GM12878 (cell line): ENCODE measurements around the gene WDR43. TPM values are rescaled to one million over a fixed set of nuclear protein-coding genes. Genes with fewer than 3 reads are reported as not detected.

Source experiments
- ATAC-seq: fragments of 200-7000 bp; cut with Tn5 transposase; 3 replicates; pipeline ENCODE4 v1.9.1; 2020; ENCODE audit warnings: mild to moderate bottlenecking, moderate library complexity
- BruUV-seq: library from RNA; stranded (reverse); fragments of 400-500 nt; replicated peaks from 2 replicates; lab custom pipeline; 2021; lab: Mats Ljungman, UMichigan
- CTCF ChIA-PET: fragments of 300-600 bp; sonication (Branson Sonifier 250); formaldehyde crosslinking; extraction: SDS; loops from one replicate; lab custom pipeline; 2021; ENCODE audit warnings: inconsistent platforms; lab: Yijun Ruan, JAX
- POLR2A ChIA-PET: fragments of 350-600 bp; formaldehyde crosslinking; extraction: SDS; loops from one replicate; lab custom pipeline; 2021; ENCODE audit warnings: inconsistent platforms; lab: Charles Lee
- RAD21 ChIA-PET: fragments of 300-600 bp; sonication (Branson Sonifier 250); formaldehyde crosslinking; loops from one replicate; lab custom pipeline; 2023; ENCODE audit warnings: antibody characterized with exemption; ENCODE audit not compliant: unreplicated experiment; lab: Charles Lee
- SMC1A ChIA-PET: fragments of 300-600 bp; sonication (Branson Sonifier 250); formaldehyde crosslinking; loops from one replicate; lab custom pipeline; 2023; ENCODE audit not compliant: unreplicated experiment, uncharacterized antibody; lab: Charles Lee
- DNase-seq: peaks from one replicate; pipeline ENCODE4 v3.0.0-alpha.2; 2011; ENCODE audit warnings: low read depth, low spot score
- FAIRE-seq: peaks from 3 replicates; lab custom pipeline; 2011; peaks lifted over from hg19 to GRCh38; lab: Jason Lieb, UNC
- H2AFZ ChIP-seq: 2 replicates; pipeline ENCODE4 v1.6.0; 2011; ENCODE audit warnings: low read depth, low read length, control low read depth; ENCODE audit not compliant: control insufficient read depth
- H3K27ac ChIP-seq: 2 replicates; pipeline ENCODE4 v1.5.1; 2011; ENCODE audit warnings: control low read depth; ENCODE audit not compliant: control insufficient read depth, insufficient read depth
- H3K27me3 ChIP-seq, 2 experiments: replicated peaks in 1 of 2; 2 replicates each; pipeline versions ENCODE4 v1.6.0 to v1.6.1; 2011; ENCODE audit warnings: low read length in 1 of 2; ENCODE audit not compliant: control insufficient read depth in 2 of 2, insufficient read depth in 2 of 2
- H3K36me3 ChIP-seq, 2 experiments: 2 replicates each; pipeline ENCODE4 v1.5.1; 2011; ENCODE audit warnings: low read length in 1 of 2; ENCODE audit not compliant: control insufficient read depth in 2 of 2, insufficient read depth in 2 of 2
- H3K4me1 ChIP-seq: 2 replicates; pipeline ENCODE4 v1.6.1; 2011; ENCODE audit warnings: mild to moderate bottlenecking, low read length, moderate library complexity, mixed read lengths; ENCODE audit not compliant: control insufficient read depth, insufficient read depth
- H3K4me2 ChIP-seq: 2 replicates; pipeline ENCODE4 v1.6.0; 2011; ENCODE audit warnings: control low read depth; ENCODE audit not compliant: control insufficient read depth, insufficient read depth
- H3K4me3 ChIP-seq: fragments of 200-600 bp; sonication (generic); 2 replicates; pipeline ENCODE4 v1.5.1; 2016
- H3K79me2 ChIP-seq: 2 replicates; pipeline ENCODE4 v1.6.0; 2011; ENCODE audit warnings: low read length; ENCODE audit not compliant: control insufficient read depth, insufficient read depth
- H3K9ac ChIP-seq: 2 replicates; pipeline ENCODE4 v1.8.0; 2011; ENCODE audit warnings: low read length, control low read depth, mixed read lengths; ENCODE audit not compliant: control insufficient read depth, insufficient read depth
- H3K9me3 ChIP-seq: replicated peaks from 3 replicates; pipeline ENCODE4 v1.5.1; 2011; ENCODE audit warnings: mild to moderate bottlenecking, low read length; ENCODE audit not compliant: control insufficient read depth, insufficient read depth
- H4K20me1 ChIP-seq: 2 replicates; pipeline ENCODE4 v1.6.0; 2011; ENCODE audit not compliant: control insufficient read depth, insufficient read depth
- CBFB ChIP-seq: IDR thresholded peaks from 2 replicates; pipeline ENCODE4 v1.6.1; 2016; ENCODE audit warnings: antibody characterized with exemption, low read depth
- CBX5 ChIP-seq: sonication (generic); IDR thresholded peaks from 2 replicates; pipeline ENCODE4 v1.6.1; 2016; ENCODE audit warnings: low read depth, moderate library complexity, mild to moderate bottlenecking, inconsistent platforms
- EZH2 ChIP-seq: IDR thresholded peaks from 2 replicates; pipeline ENCODE4 v1.6.1; 2012; ENCODE audit warnings: low read depth, mild to moderate bottlenecking, control low read depth, inconsistent platforms, low read length, borderline replicate concordance; ENCODE audit not compliant: control insufficient read depth
- FOXM1 ChIP-seq: IDR thresholded peaks from 2 replicates; pipeline ENCODE4 v1.6.1; 2012; ENCODE audit warnings: low read depth, mild to moderate bottlenecking, inconsistent platforms, low read length, moderate library complexity
- KDM1A ChIP-seq: fragments of 200-600 bp; sonication (generic); IDR thresholded peaks from 2 replicates; pipeline ENCODE4 v1.6.1; 2016; ENCODE audit warnings: borderline replicate concordance
- POU2F2 ChIP-seq: IDR thresholded peaks from 3 replicates; pipeline ENCODE4 v1.6.1; 2011; ENCODE audit warnings: low read depth, mild to moderate bottlenecking, low read length, borderline replicate concordance
- PRDM15 ChIP-seq: fragments of 450-650 bp; formaldehyde crosslinking; IDR thresholded peaks from 2 replicates; pipeline ENCODE4 v1.4.0; 2020; ENCODE audit warnings: mild to moderate bottlenecking, moderate library complexity
- RAD51 ChIP-seq: fragments of 450-650 bp; IDR thresholded peaks from 2 replicates; pipeline ENCODE4 v1.6.1; 2016; ENCODE audit warnings: moderate library complexity, mild to moderate bottlenecking, inconsistent platforms
- SREBF2 ChIP-seq: IDR thresholded peaks from 2 replicates; pipeline ENCODE4 v1.6.1; 2012; ENCODE audit warnings: mild to moderate bottlenecking, low read length
- STAT1 ChIP-seq: fragments of 450-650 bp; conservative IDR thresholded peaks from 2 replicates; pipeline ENCODE4 v1.6.1; 2014; ENCODE audit warnings: antibody characterized with exemption, mild to moderate bottlenecking
- STAT3 ChIP-seq: IDR thresholded peaks from 2 replicates; pipeline ENCODE4 v1.6.1; 2011; ENCODE audit warnings: low read depth, low read length, improper control_type of control experiment
- TCF7 ChIP-seq: IDR thresholded peaks from 2 replicates; pipeline ENCODE4 v1.6.1; 2014; ENCODE audit warnings: antibody characterized with exemption, borderline replicate concordance
- USF1 ChIP-seq: IDR thresholded peaks from 2 replicates; pipeline ENCODE4 v1.6.1; 2011; ENCODE audit warnings: borderline replicate concordance, low read depth, mild to moderate bottlenecking, moderate library complexity, mixed read lengths, low read length; ENCODE audit not compliant: insufficient read depth; ENCODE audit errors: extremely low read length
- ZZZ3 ChIP-seq: IDR thresholded peaks from 2 replicates; pipeline ENCODE4 v1.6.1; 2011; ENCODE audit warnings: low read depth; ENCODE audit not compliant: control insufficient read depth, insufficient read length
- WGBS: methylation state at CpG from one replicate; pipeline ENCODE4 v1.1.6; 2016; ENCODE audit warnings: low lambda C conversion rate; ENCODE audit not compliant: insufficient replicate concordance, insufficient coverage; ENCODE audit errors: missing lambda C conversion rate; 5-methylcytosine and 5-hydroxymethylcytosine counted together
- in situ Hi-C: fragments of 300-500 bp; cut with MboI; formaldehyde crosslinking; loops from 9 replicates; pipeline ENCODE4 v1.14.3; 2018; ENCODE audit warnings: mixed read lengths
- intact Hi-C: fragments of 100-400 bp; cut with micrococcal nuclease; formaldehyde crosslinking; loops from one replicate; pipeline ENCODE4 v1.14.2; 2022; ENCODE audit not compliant: unreplicated experiment
- polyA plus RNA-seq, 11 experiments: library from polyadenylated mRNA; depleted of rRNA in 4 of 11; unstranded in 6 of 11; stranded (reverse) in 5 of 11; fragments of >200 nt; fragmentation: Nextera tagmentation in 4 of 11; fragmentation: Illumina TruSeq in 1 of 11; extraction: Ambion mirVana in 4 of 11; extraction: Trizol in 1 of 11; gene quantifications; 1 replicate in 1 of 11; 2 replicates in 10 of 11; pipeline versions ENCODE4 v1.2.1 to v1.2.3, GENCODE V29; 2011 to 2016; ENCODE audit warnings: inconsistent platforms in 2 of 11, missing spikeins in 2 of 11, low read depth in 1 of 11
- total RNA-seq, 4 experiments: library from RNA; depleted of rRNA in 3 of 4; stranded (reverse); fragments of >200 nt in 3 of 4; fragmentation: Illumina TruSeq in 1 of 4; extraction: Trizol in 1 of 4; gene quantifications; 2 replicates each; pipeline versions ENCODE4 v1.2.1 to v1.2.3, GENCODE V29; 2013 to 2021

Gene WDR43
- total and polyA plus RNA-seq, 10 of the 15 experiments (the other 5 are each of a cell fraction or from before 2014, with no cell fraction given) = 39.3 to 153 (median 81.9) TPM

GRCh38 chr2:28930205-28930604, 35.7 kb downstream of the WDR43 start:
- ChIA-PET CTCF (interaction anchor here (1.1 kb wide), 1 partner anchor 13 kb away, joined by 4 read pairs; no protein-coding TSS in a partner anchor), SMC1A (no interaction called here), RAD21 (no interaction called here), POLR2A (no interaction called here)
- no peak overlapping the region for H3K4me2 ChIP-seq
- no peak overlapping the region for H2AFZ ChIP-seq
- no peaks in the 10 kb centered on the region for H3K9me3 ChIP-seq
- no peak for TF ChIP-seq ZZZ3
- no peak for TF ChIP-seq FOXM1
- TF ChIP-seq CBFB = no peak
- TF ChIP-seq TCF7 = no peak
- no peak for TF ChIP-seq SREBF2
- no peak for TF ChIP-seq STAT1
- TF ChIP-seq RAD51 = no peak
- no peak for TF ChIP-seq EZH2
- TF ChIP-seq CBX5 = no peak
- no peak for TF ChIP-seq POU2F2
- TF ChIP-seq USF1 = no peak
- TF ChIP-seq KDM1A = no peak
- no peak for TF ChIP-seq STAT3
- TF ChIP-seq PRDM15 (CRISPR knock-in tag) = no peak
- H3K79me2 ChIP-seq = no peaks in the 10 kb centered on the region; the same call in none of the 2 replicates
- ATAC-seq = no peak
- DNase-seq = no peak
- H3K9ac ChIP-seq = no peak overlapping the region
- intact Hi-C loops (no loop called here), in situ Hi-C loops (no loop called here)
- no peak for FAIRE-seq
- H4K20me1 ChIP-seq = no peaks in the 10 kb centered on the region; the same call in 1 of the 2 replicates
- no peak overlapping the region for H3K27ac ChIP-seq
- H3K4me3 ChIP-seq = no peak overlapping the region
- 100% methylated on average over 1 of the region's 1 CpG for WGBS
- BruUV-seq = no TSS peak
- H3K4me1 ChIP-seq = no peaks in the 10 kb centered on the region
- peaks cover 10 to 20% of the 10 kb centered on the region in 2 experiments for H3K36me3 ChIP-seq
- no peaks in the 10 kb centered on the region for H3K27me3 ChIP-seq
